Neural cell (in vitro differentiated cells): ENCODE data around the gene SEPTIN8. TPM values are rescaled to one million over a fixed set of nuclear protein-coding genes. Genes with fewer than 3 reads are reported as not detected.

ENCODE experiments used
- H2AFZ ChIP-seq: fragments of 200-600, 300-800 bp; sonication (generic), shearing (Covaris generic); 2 replicates; pipeline ENCODE4 v1.6.0; 2014; ENCODE audit warnings: low read depth, mild to moderate bottlenecking, antibody characterized with exemption, low read length, moderate library complexity
- H3F3A ChIP-seq: fragments of 200-600 bp; shearing (Covaris generic); 2 replicates; pipeline ENCODE4 v1.6.1; 2016; ENCODE audit warnings: mild to moderate bottlenecking, moderate library complexity, mixed read lengths, antibody characterized with exemption, low read length; ENCODE audit not compliant: insufficient read depth, poor library complexity, severe bottlenecking
- H3K27ac ChIP-seq: fragments of 200-600, 300-800 bp; sonication (generic), shearing (Covaris generic); 2 replicates; pipeline ENCODE4 v1.5.1; 2014; ENCODE audit warnings: mild to moderate bottlenecking, low read length, moderate library complexity
- H3K27me3 ChIP-seq: fragments of 300-800, 200-600 bp; sonication (generic), shearing (Covaris generic); 2 replicates; pipeline ENCODE4 v1.6.0; 2014; ENCODE audit warnings: mild to moderate bottlenecking, low read depth, low read length, moderate library complexity; ENCODE audit not compliant: insufficient read depth
- H3K36me3 ChIP-seq: fragments of 300-800, 200-600 bp; sonication (generic), shearing (Covaris generic); 2 replicates; pipeline ENCODE4 v1.5.1; 2014; ENCODE audit warnings: mild to moderate bottlenecking, antibody characterized with exemption, low read length, moderate library complexity; ENCODE audit not compliant: insufficient read depth
- H3K4me2 ChIP-seq: fragments of 300-800, 200-600 bp; sonication (generic), shearing (Covaris generic); 2 replicates; pipeline ENCODE4 v1.6.0; 2014; ENCODE audit warnings: mild to moderate bottlenecking, low read length
- H3K4me3 ChIP-seq: fragments of 300-800, 200-600 bp; sonication (generic), shearing (Covaris generic); 2 replicates; pipeline ENCODE4 v1.5.1; 2014; ENCODE audit warnings: mild to moderate bottlenecking, low read length, moderate library complexity
- H3K79me2 ChIP-seq: fragments of 200-600 bp; shearing (Covaris generic); replicated peaks from 2 replicates; pipeline ENCODE4 v1.6.0; 2014; ENCODE audit warnings: mild to moderate bottlenecking, low read length, moderate library complexity; ENCODE audit not compliant: insufficient read depth
- H3K9ac ChIP-seq: fragments of 300-800, 200-600 bp; sonication (generic), shearing (Covaris generic); 2 replicates; pipeline ENCODE4 v1.6.1; 2016; ENCODE audit warnings: mild to moderate bottlenecking, low read length, mixed read lengths
- H3K9me2 ChIP-seq: fragments of 200-600 bp; shearing (Covaris generic); 2 replicates; pipeline ENCODE4 v1.6.1; 2016; ENCODE audit warnings: mild to moderate bottlenecking, low read length, mixed read lengths; ENCODE audit not compliant: insufficient read depth
- H3K9me3 ChIP-seq: fragments of 200-600, 300-800 bp; sonication (generic), shearing (Covaris generic); 2 replicates; pipeline ENCODE4 v1.6.1; 2016; ENCODE audit warnings: mild to moderate bottlenecking, mixed run types, low read length, moderate library complexity, mixed read lengths
- H4K20me1 ChIP-seq: fragments of 200-600 bp; shearing (Covaris generic); 2 replicates; pipeline ENCODE4 v1.6.1; 2016; ENCODE audit warnings: mild to moderate bottlenecking, mixed run types; ENCODE audit not compliant: insufficient read depth
- EP300 ChIP-seq: fragments of 450-650 bp; conservative IDR thresholded peaks from 2 replicates; pipeline ENCODE4 v1.6.1; 2014; ENCODE audit warnings: antibody characterized with exemption, mild to moderate bottlenecking, moderate library complexity; ENCODE audit not compliant: poor library complexity, severe bottlenecking
- EZH2 ChIP-seq: fragments of 200-600, 300-800 bp; shearing (Covaris generic), sonication (generic); IDR thresholded peaks from 2 replicates; pipeline ENCODE4 v1.6.1; 2014; ENCODE audit warnings: antibody characterized with exemption, low read length, borderline replicate concordance, mild to moderate bottlenecking; ENCODE audit not compliant: insufficient read depth, poor library complexity, severe bottlenecking
- MXI1 ChIP-seq: fragments of 450-650 bp; conservative IDR thresholded peaks from 2 replicates; pipeline ENCODE4 v1.6.1; 2014; ENCODE audit warnings: antibody characterized with exemption, mild to moderate bottlenecking; ENCODE audit not compliant: poor library complexity, severe bottlenecking
- POLR2AphosphoS5 ChIP-seq: IDR thresholded peaks from 2 replicates; pipeline ENCODE4 v1.6.1; 2012
- RAD21 ChIP-seq: fragments of 450-650 bp; conservative IDR thresholded peaks from 2 replicates; pipeline ENCODE4 v1.6.1; 2014; ENCODE audit warnings: antibody characterized with exemption, mild to moderate bottlenecking, moderate library complexity
- SMC3 ChIP-seq: fragments of 450-650 bp; conservative IDR thresholded peaks from 2 replicates; pipeline ENCODE4 v1.6.1; 2014; ENCODE audit warnings: antibody characterized with exemption, mild to moderate bottlenecking, moderate library complexity; ENCODE audit not compliant: poor library complexity
- TAF1 ChIP-seq: IDR thresholded peaks from 2 replicates; pipeline ENCODE4 v1.6.1; 2012; ENCODE audit warnings: low read depth
- polyA plus RNA-seq: library from polyadenylated mRNA; depleted of rRNA; stranded (reverse); fragments of >200 nt; gene quantifications from 2 replicates; pipeline ENCODE4 v1.2.3, GENCODE V29; 2014
- TF ChIP-seq, protein P1 (sequence below): fragments of 450-650 bp; IDR thresholded peaks from 2 replicates; pipeline ENCODE4 v1.5.1; 2014; ENCODE audit warnings: antibody characterized with exemption, mild to moderate bottlenecking, moderate library complexity; ENCODE audit not compliant: poor library complexity, severe bottlenecking
- TF ChIP-seq, protein P2 (sequence below): IDR thresholded peaks from 2 replicates; pipeline ENCODE4 v1.6.1; 2012; ENCODE audit warnings: borderline replicate concordance

SEPTIN8 gene
- polyA plus RNA-seq, 1 donor from 2014 or later, result 37.7 TPM

DNA sequence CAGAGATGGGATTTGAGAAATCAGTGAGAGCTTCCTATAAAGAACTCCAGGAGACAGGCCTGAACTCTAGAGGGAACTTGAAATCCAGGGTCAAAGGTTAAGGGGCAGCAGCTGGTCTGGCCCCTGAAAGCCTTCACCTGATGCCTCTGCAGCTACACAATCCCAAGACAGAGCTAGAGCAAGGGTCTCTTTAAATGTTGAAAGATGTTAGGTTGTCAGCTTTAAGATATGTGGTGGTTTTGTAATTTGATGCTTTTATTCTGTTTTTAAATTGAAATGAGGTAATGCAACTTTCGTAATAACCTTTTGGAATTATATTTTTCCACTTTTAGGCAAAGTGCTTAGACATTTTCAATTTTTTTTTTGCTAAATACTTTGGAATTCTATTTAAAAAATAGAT is 38.4 kb upstream of the SEPTIN8 start:
- no peaks in the 10 kb centered on the region for H3K36me3 ChIP-seq
- H3K9me2 ChIP-seq, result no peaks in the 10 kb centered on the region
- no peak for TF ChIP-seq RAD21
- no peaks in the 10 kb centered on the region for H3K79me2 ChIP-seq
- peaks cover 39% of the 10 kb centered on the region for H3K27me3 ChIP-seq
- no peak overlapping the region for H3K27ac ChIP-seq
- no peak overlapping the region for H3K4me2 ChIP-seq
- no peaks in the 10 kb centered on the region for H4K20me1 ChIP-seq
- H3K9ac ChIP-seq, result no peak overlapping the region
- no peak overlapping the region for H2AFZ ChIP-seq
- peaks cover 5% of the 10 kb centered on the region for H3K9me3 ChIP-seq
- H3F3A ChIP-seq, result no peaks in the 10 kb centered on the region
- H3K4me3 ChIP-seq, result no peak overlapping the region

DNA sequence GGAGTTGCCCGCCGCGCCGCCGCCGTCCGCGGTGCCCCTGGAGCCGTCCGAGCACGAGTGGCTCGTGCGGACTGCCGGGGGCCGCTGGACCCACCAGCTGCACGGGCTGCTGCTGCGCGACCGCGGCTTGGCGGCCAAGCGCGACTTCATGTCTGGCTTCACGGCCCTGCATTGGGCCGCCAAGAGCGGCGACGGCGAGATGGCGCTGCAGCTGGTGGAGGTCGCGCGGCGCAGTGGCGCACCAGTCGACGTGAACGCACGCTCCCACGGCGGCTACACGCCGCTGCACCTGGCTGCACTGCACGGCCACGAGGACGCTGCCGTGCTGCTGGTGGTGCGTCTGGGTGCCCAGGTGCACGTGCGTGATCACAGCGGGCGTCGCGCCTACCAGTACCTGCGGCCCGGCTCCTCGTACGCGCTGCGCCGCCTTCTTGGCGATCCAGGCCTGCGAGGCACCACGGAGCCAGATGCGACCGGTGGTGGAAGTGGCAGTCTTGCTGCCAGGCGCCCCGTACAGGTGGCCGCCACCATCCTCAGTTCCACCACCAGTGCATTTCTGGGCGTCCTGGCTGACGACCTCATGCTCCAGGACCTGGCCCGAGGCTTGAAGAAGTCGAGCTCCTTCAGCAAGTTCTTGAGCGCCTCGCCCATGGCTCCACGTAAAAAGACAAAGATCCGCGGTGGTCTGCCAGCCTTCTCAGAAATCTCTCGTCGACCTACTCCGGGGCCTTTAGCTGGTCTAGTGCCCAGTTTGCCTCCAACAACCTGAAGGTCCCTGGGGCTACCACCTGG is 37.7 kb upstream of the SEPTIN8 start:
- H3K9me3 ChIP-seq, result peaks cover 5% of the 10 kb centered on the region
- H2AFZ ChIP-seq, result no peak overlapping the region
- H3K36me3 ChIP-seq, result no peaks in the 10 kb centered on the region
- no peaks in the 10 kb centered on the region for H3K79me2 ChIP-seq
- no peak overlapping the region for H3K4me2 ChIP-seq
- H4K20me1 ChIP-seq, result no peaks in the 10 kb centered on the region
- no peaks in the 10 kb centered on the region for H3K9me2 ChIP-seq
- H3K27me3 ChIP-seq, result peaks cover 39% of the 10 kb centered on the region
- no peaks in the 10 kb centered on the region for H3F3A ChIP-seq
- H3K9ac ChIP-seq, result no peak overlapping the region
- TF ChIP-seq EZH2 (no peak), POLR2AphosphoS5 (no peak), MXI1 (no peak), SMC3 (no peak), EP300 (no peak), RAD21 (no peak), TAF1 (no peak)
- TF ChIP-seq, protein P1, sequence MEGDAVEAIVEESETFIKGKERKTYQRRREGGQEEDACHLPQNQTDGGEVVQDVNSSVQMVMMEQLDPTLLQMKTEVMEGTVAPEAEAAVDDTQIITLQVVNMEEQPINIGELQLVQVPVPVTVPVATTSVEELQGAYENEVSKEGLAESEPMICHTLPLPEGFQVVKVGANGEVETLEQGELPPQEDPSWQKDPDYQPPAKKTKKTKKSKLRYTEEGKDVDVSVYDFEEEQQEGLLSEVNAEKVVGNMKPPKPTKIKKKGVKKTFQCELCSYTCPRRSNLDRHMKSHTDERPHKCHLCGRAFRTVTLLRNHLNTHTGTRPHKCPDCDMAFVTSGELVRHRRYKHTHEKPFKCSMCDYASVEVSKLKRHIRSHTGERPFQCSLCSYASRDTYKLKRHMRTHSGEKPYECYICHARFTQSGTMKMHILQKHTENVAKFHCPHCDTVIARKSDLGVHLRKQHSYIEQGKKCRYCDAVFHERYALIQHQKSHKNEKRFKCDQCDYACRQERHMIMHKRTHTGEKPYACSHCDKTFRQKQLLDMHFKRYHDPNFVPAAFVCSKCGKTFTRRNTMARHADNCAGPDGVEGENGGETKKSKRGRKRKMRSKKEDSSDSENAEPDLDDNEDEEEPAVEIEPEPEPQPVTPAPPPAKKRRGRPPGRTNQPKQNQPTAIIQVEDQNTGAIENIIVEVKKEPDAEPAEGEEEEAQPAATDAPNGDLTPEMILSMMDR, result no peak
- TF ChIP-seq, protein P2, sequence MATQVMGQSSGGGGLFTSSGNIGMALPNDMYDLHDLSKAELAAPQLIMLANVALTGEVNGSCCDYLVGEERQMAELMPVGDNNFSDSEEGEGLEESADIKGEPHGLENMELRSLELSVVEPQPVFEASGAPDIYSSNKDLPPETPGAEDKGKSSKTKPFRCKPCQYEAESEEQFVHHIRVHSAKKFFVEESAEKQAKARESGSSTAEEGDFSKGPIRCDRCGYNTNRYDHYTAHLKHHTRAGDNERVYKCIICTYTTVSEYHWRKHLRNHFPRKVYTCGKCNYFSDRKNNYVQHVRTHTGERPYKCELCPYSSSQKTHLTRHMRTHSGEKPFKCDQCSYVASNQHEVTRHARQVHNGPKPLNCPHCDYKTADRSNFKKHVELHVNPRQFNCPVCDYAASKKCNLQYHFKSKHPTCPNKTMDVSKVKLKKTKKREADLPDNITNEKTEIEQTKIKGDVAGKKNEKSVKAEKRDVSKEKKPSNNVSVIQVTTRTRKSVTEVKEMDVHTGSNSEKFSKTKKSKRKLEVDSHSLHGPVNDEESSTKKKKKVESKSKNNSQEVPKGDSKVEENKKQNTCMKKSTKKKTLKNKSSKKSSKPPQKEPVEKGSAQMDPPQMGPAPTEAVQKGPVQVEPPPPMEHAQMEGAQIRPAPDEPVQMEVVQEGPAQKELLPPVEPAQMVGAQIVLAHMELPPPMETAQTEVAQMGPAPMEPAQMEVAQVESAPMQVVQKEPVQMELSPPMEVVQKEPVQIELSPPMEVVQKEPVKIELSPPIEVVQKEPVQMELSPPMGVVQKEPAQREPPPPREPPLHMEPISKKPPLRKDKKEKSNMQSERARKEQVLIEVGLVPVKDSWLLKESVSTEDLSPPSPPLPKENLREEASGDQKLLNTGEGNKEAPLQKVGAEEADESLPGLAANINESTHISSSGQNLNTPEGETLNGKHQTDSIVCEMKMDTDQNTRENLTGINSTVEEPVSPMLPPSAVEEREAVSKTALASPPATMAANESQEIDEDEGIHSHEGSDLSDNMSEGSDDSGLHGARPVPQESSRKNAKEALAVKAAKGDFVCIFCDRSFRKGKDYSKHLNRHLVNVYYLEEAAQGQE, result no peak
- no peak overlapping the region for H3K4me3 ChIP-seq
- H3K27ac ChIP-seq, result no peak overlapping the region
